Smooth muscle cell (in vitro differentiated cells): ENCODE results near the gene RYR2. TPM values are rescaled to one million over a fixed set of nuclear protein-coding genes. Genes with fewer than 3 reads are reported as not detected.
"Not testable (repeated sequence)": the region's sequence is repeated elsewhere in the genome, so short reads cannot be mapped to it uniquely, and the experiment has no call there.

Experiments
- DNase-seq: peaks from one replicate; lab custom pipeline; 2025; ENCODE audit not compliant: unreplicated experiment; lab: John Stamatoyannopoulos, UW
- H2AFZ ChIP-seq: fragments of 200-600 bp; sonication (generic); 2 replicates; pipeline ENCODE4 v1.6.0; 2016; ENCODE audit warnings: antibody characterized with exemption, low read depth, mild to moderate bottlenecking
- H3F3A ChIP-seq: fragments of 200-600 bp; sonication (generic); 2 replicates; pipeline ENCODE4 v1.6.0; 2017; ENCODE audit warnings: antibody characterized with exemption, low read depth
- H3K27ac ChIP-seq: fragments of 200-600 bp; sonication (generic); 2 replicates; pipeline ENCODE4 v1.5.1; 2016; ENCODE audit warnings: low read depth, mild to moderate bottlenecking
- H3K27me3 ChIP-seq: fragments of 200-600 bp; sonication (generic); 2 replicates; pipeline ENCODE4 v1.6.1; 2016; ENCODE audit warnings: low read depth, mild to moderate bottlenecking
- H3K36me3 ChIP-seq: fragments of 200-600 bp; sonication (generic); 2 replicates; pipeline ENCODE4 v1.5.1; 2016; ENCODE audit warnings: low read depth
- H3K4me1 ChIP-seq: fragments of 200-600 bp; sonication (generic); 2 replicates; pipeline ENCODE4 v1.5.1; 2016; ENCODE audit warnings: low read depth
- H3K4me2 ChIP-seq: fragments of 200-600 bp; sonication (generic); 2 replicates; pipeline ENCODE4 v1.6.0; 2016; ENCODE audit warnings: mild to moderate bottlenecking
- H3K4me3 ChIP-seq: fragments of 200-600 bp; sonication (generic); 2 replicates; pipeline ENCODE4 v1.5.1; 2016; ENCODE audit warnings: mild to moderate bottlenecking
- H3K79me2 ChIP-seq: fragments of 200-600 bp; sonication (generic); 2 replicates; pipeline ENCODE4 v1.6.0; 2016; ENCODE audit warnings: low read depth, mild to moderate bottlenecking
- H3K9ac ChIP-seq: fragments of 200-600 bp; sonication (generic); 2 replicates; pipeline ENCODE4 v1.6.0; 2016; ENCODE audit warnings: low read depth
- H3K9me3 ChIP-seq: fragments of 200-600 bp; sonication (generic); replicated peaks from 2 replicates; pipeline ENCODE4 v1.5.1; 2016; ENCODE audit warnings: low read depth
- H4K20me1 ChIP-seq: fragments of 200-600 bp; sonication (generic); 2 replicates; pipeline ENCODE4 v1.6.0; 2016; ENCODE audit warnings: low read depth
- WGBS: methylation state at CpG from one replicate; pipeline ENCODE4 v1.1.7; 2016; ENCODE audit warnings: low lambda C conversion rate; 5-methylcytosine and 5-hydroxymethylcytosine counted together
- polyA plus RNA-seq: library from polyadenylated mRNA; unstranded; fragments of >200 nt; fragmentation: Nextera tagmentation; extraction: Ambion mirVana; gene quantifications from 2 replicates; pipeline ENCODE4 v1.2.1, GENCODE V29; 2016
- total RNA-seq: library from RNA; depleted of rRNA; stranded (reverse); fragments of >200 nt; gene quantifications from 2 replicates; pipeline ENCODE4 v1.2.3, GENCODE V29; 2014
- TF ChIP-seq, protein P1 (sequence below): fragments of 200-600 bp; sonication (generic); IDR thresholded peaks from 2 replicates; pipeline ENCODE4 v1.5.1; 2017; ENCODE audit warnings: borderline replicate concordance, mild to moderate bottlenecking, antibody characterized with exemption; ENCODE audit not compliant: insufficient read depth, poor library complexity, severe bottlenecking

RYR2 gene
- total and polyA plus RNA-seq, 2 experiments from 2014 or later = 0.09 TPM; not detected in 1

- 92% methylated on average over 6 of the region's 6 CpGs for WGBS
- Histone ChIP-seq H3K9me3 (no peaks in the 10 kb centered on the region), H3F3A (no peaks in the 10 kb centered on the region), H3K4me1 (no peaks in the 10 kb centered on the region), H3K9ac (no peak overlapping the region), H3K79me2 (no peaks in the 10 kb centered on the region), H2AFZ (no peak overlapping the region), H3K4me3 (no peak overlapping the region), H4K20me1 (no peaks in the 10 kb centered on the region), H3K27me3 (no peaks in the 10 kb centered on the region), H3K27ac (no peak overlapping the region), H3K36me3 (no peaks in the 10 kb centered on the region), H3K4me2 (no peak overlapping the region)
- TF ChIP-seq, protein P1, sequence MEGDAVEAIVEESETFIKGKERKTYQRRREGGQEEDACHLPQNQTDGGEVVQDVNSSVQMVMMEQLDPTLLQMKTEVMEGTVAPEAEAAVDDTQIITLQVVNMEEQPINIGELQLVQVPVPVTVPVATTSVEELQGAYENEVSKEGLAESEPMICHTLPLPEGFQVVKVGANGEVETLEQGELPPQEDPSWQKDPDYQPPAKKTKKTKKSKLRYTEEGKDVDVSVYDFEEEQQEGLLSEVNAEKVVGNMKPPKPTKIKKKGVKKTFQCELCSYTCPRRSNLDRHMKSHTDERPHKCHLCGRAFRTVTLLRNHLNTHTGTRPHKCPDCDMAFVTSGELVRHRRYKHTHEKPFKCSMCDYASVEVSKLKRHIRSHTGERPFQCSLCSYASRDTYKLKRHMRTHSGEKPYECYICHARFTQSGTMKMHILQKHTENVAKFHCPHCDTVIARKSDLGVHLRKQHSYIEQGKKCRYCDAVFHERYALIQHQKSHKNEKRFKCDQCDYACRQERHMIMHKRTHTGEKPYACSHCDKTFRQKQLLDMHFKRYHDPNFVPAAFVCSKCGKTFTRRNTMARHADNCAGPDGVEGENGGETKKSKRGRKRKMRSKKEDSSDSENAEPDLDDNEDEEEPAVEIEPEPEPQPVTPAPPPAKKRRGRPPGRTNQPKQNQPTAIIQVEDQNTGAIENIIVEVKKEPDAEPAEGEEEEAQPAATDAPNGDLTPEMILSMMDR = no peak
- no peak for DNase-seq
These were observed 797.0 kb downstream of the RYR2 start for GRCh38 chr1:237838904-237839534.

DNA sequence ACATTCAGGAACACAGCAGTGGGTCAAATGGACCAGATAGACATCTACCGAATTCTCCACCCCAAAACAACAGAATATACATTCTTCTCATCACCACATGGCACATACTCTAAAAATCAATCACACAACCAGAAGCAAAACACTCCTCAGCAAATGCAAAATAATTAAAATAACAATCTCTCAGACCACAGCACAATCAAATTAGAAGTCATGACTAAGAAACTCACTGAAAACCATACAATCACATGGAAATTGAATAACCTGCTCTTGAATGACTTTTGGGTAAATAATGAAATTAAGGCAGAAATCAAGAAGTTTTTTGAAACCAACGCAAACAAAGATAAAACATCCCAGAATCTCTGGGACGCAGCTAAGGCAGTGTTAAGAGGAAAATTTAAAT is 799.5 kb downstream of the RYR2 start:
- no peak for DNase-seq
- H3K4me2 ChIP-seq = no peak overlapping the region
- 62% methylated on average over 3 of the region's 3 CpGs for WGBS
- no peak overlapping the region for H3K9ac ChIP-seq
- H3K4me1 ChIP-seq = no peaks in the 10 kb centered on the region
- H3K4me3 ChIP-seq = no peak overlapping the region
- TF ChIP-seq, protein P1 = no peak
- H3K9me3 ChIP-seq = no peaks in the 10 kb centered on the region
- no peak overlapping the region for H3K27ac ChIP-seq
- H3K36me3 ChIP-seq = no peaks in the 10 kb centered on the region
- no peaks in the 10 kb centered on the region for H3F3A ChIP-seq
- H3K27me3 ChIP-seq = no peaks in the 10 kb centered on the region
- no peaks in the 10 kb centered on the region for H3K79me2 ChIP-seq
- no peak overlapping the region for H2AFZ ChIP-seq
- no peaks in the 10 kb centered on the region for H4K20me1 ChIP-seq

DNA sequence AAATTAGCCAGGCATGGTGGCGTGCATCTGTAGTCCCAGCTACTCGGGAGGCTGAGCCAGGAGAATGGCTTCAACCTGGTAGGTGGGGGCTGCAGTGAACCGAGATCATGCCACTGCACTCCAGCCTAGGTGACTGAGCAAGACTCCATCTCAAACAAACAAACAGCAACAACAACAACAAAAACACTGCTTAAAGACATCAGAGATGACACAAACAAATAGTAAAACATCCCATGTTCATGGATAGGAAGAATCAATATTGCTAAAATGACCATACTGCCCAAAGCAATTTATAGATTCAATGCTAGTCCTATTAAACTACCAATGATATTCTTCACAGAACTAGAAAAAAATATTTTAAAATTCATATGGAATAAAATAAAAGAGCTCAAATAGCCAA is 801.5 kb downstream of the RYR2 start:
- not testable (repeated sequence) for H3K4me3 ChIP-seq, H2AFZ ChIP-seq, H4K20me1 ChIP-seq, H3K4me2 ChIP-seq, H3K27ac ChIP-seq, DNase-seq, H3K9ac ChIP-seq, H3K27me3 ChIP-seq, H3F3A ChIP-seq, H3K4me1 ChIP-seq, H3K36me3 ChIP-seq, H3K79me2 ChIP-seq, H3K9me3 ChIP-seq
- 90% methylated on average over 3 of the region's 3 CpGs for WGBS

DNA sequence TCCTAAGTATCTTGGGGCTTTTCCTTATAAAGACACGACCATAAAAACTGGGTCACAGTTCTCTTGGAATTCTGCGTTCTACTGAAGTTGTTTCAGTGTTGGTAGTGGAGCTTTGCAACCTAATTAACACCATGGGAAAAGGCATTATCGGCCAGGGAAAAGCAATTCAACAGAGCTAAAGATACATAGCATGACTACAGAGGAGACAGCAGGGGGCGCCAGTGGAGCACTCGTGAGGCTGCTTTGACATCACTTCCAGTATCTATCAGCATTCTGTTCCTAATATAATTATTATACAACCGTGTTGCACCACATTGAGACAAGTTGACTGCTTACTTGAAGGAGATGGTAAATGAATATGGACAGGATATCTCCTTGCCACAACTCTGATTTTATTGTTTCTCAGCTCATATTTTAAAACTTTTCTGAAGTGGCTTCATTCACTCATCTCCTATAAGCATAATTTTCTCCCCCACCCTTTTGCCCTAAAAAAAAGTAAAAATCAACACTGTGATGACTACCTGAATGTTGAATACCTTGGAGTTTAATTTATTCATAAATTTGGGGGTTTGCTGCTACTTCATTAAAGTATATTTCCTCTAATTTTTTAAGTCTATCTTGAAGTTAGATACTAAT is 809.3 kb downstream of the RYR2 start:
- no peak for DNase-seq
- Histone ChIP-seq H3F3A (no peaks in the 10 kb centered on the region), H3K4me2 (no peak overlapping the region), H3K27me3 (no peaks in the 10 kb centered on the region), H3K9me3 (no peaks in the 10 kb centered on the region), H4K20me1 (no peaks in the 10 kb centered on the region), H3K4me1 (no peaks in the 10 kb centered on the region), H2AFZ (no peak overlapping the region), H3K79me2 (no peaks in the 10 kb centered on the region), H3K36me3 (no peaks in the 10 kb centered on the region), H3K27ac (no peak overlapping the region), H3K4me3 (no peak overlapping the region), H3K9ac (no peak overlapping the region)
- 9% methylated on average over 6 of the region's 6 CpGs for WGBS
- TF ChIP-seq, protein P1 = peak; percentile 80
